HG03196 (cell line): ENCODE measurements around the gene BANK1.

ENCODE experiments used
- ATAC-seq: cut with Tn5 transposase; IDR thresholded peaks from one replicate; pipeline ENCODE4 v1.9.1; 2021; ENCODE audit not compliant: unreplicated experiment

Gene BANK1

GRCh38 chr4:102007959-102008425 lies 217.5 kb downstream of the BANK1 start:
- peak; percentile 80 for ATAC-seq

DNA sequence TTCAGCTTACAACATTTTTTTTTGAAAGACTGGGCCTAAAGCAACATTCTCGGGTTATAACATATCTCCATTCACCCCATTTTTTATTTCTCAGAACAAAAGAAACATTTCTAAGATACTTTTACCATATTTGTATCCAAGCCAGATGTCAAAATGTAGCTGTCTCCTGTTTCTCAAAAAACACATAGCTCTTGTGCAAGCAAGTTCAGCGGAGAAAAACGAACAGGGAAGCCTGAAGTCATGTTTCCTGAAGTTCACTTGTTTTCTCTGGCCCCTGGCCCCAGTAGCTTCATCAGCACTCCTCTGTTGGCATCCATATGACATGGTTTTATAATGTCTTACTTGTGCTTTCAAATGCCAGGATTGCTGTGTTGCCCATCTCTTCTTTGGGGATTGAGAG lies 218.2 kb downstream of the BANK1 start:
- ATAC-seq = no peak

- no peak for ATAC-seq
Measured at GRCh38 chr4:102022343-102022742, 231.8 kb downstream of the BANK1 start.

DNA sequence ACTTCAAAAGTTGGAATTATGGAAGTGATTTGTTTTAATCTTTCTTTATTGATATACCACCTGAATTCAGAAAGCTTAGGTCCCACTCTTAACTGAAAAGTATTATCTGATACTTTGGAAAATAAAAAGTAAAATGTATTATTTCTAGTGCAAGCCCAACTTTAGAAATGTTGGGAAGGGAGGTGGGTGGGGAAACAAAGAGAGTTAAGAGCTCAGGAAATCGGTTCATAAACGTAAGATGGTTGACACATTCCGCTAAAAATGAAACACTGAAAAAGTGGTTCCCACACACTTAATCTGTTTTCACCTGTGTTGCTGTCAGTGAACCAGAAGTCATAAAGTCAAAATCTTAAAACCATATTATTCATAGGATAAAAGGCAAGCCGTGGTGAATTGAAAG lies 237.4 kb downstream of the BANK1 start:
- no peak for ATAC-seq

GRCh38 chr4:102031406-102031805 lies 240.9 kb downstream of the BANK1 start:
- ATAC-seq = no peak

- ATAC-seq = no peak
Measured at GRCh38 chr4:102036016-102036415, 245.5 kb downstream of the BANK1 start.

- ATAC-seq = no peak
Measured at GRCh38 chr4:102036619-102037376, 246.3 kb downstream of the BANK1 start.

- ATAC-seq = no peak
Measured at GRCh38 chr4:102037566-102037965, 247.0 kb downstream of the BANK1 start.

DNA sequence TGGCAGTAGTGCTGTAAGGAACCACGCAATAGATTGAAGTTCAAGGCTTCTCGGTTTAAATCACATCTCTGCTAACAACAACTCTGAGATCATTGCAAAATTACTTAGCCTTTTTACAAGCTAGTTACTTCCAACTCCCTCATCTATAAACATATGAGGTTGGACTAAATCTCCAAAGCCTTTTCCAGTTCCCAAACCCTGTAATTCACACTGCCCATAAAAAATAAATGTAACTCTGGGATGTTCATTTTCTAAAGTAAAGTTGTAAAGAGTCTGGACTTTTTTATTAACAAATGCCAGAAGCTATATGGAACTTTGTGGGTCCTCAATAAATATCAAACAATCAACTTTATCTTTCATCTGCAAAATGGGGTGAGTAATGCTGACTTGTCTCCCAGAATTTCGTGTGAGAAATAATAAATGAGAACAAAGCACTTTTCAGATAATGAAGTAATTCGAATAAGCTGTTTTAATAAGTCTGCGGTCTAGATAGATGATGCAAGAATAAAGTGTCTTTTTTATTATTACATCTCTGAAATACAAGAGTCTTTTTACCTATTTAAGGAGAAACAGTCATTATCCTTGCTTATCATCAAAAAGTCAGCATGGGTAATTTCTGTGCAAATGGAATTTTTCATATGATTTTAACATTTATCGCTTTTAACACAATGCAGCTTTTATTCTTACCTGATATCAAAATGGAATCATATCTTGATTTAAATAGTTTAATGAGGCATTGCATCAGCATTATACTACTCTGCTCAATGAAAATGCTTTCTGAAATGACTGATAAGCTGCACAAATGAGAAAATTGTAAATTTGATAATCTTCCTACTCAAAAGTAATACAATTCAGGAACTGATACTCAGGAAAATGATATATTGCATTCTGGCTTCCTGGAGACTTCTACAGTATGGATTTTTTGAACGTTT lies 252.6 kb downstream of the BANK1 start:
- no peak for ATAC-seq

- ATAC-seq = no peak
Measured at GRCh38 chr4:102047616-102048015, 257.1 kb downstream of the BANK1 start.

DNA sequence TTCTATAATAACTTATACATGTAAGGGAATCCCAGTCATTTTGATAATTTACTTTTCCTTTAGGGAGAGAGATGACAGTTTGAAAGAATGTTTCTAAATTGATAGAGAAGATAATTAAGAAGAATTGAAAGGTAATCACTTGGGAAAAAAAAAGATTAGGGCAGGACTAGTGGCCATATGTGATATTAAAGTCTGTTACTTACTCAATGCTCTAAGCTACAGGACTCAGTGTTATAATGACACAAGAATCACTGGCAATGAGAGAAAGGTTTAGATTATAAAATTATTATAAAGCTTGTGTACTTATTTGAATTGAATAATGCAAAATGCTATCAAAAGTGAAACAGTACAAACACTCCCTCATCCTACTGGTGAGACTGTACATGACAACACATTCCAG lies 265.3 kb downstream of the BANK1 start:
- ATAC-seq = no peak

DNA sequence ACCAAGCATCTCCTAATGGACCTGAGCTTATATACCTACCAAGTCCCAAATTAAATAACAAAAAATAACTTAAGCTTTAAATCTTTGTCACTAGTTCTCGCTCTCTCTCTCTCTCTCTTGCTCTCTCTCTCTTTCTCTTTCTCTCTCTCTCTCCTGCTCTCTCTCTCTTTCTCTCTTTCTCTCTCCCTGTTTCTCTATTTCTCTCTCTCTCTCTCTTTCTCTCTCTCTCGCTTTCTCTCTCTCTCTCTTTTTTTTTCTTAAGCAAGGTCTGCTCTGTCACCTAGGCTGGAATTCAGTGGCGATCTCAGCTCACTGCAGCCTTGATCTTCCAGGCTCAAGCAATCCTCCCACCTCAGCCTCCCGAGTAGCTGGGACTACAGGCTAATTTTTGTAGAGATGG lies 266.6 kb downstream of the BANK1 start:
- no peak for ATAC-seq

- ATAC-seq = no peak
Measured at GRCh38 chr4:102061133-102061532, 270.6 kb downstream of the BANK1 start.

GRCh38 chr4:102064747-102065442 lies 274.4 kb downstream of the BANK1 start:
- no peak for ATAC-seq

DNA sequence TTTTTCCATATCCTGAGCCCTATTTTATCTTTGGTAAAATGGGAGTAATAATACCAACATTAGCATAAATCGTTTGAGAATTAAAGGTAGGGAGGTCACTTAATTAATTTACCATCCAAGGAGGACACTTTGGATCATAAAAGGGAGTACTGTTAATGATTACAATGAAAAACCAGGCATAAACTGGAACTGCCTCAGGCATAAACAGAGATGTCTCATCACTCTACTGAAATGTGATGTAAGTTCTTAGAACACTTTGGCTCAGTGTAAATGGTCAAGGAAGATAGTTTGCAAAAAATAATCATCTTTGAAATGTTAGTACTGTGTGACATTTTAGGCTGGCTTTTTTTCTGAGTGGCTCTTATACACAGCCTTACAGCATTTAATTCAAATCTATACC lies 286.1 kb downstream of the BANK1 start:
- ATAC-seq = no peak

- no peak for ATAC-seq
Measured at GRCh38 chr4:102080184-102080583, 289.7 kb downstream of the BANK1 start.

- ATAC-seq = no peak
Measured at GRCh38 chr4:102089850-102090621, 299.5 kb downstream of the BANK1 start.

- no peak for ATAC-seq
Measured at GRCh38 chr4:102091656-102092055, 301.1 kb downstream of the BANK1 start.

- ATAC-seq = no peak
Measured at GRCh38 chr4:102094481-102094880, 304.0 kb downstream of the BANK1 start.

GRCh38 chr4:102103368-102103767 lies 312.8 kb downstream of the BANK1 start:
- no peak for ATAC-seq

- no peak for ATAC-seq
Measured at GRCh38 chr4:102104278-102104677, 313.7 kb downstream of the BANK1 start.
